Activated CD8-positive, alpha-beta memory T cell treated with anti-CD3 and anti-CD28 coated beads, Interleukin-2, amount 50 U/mL, for 24 hours (primary cell): Measurements from ENCODE around the gene MAGI3.
"Not testable (repeated sequence)": the region's sequence is repeated elsewhere in the genome, so short reads cannot be mapped to it uniquely, and the experiment has no call there.

Experiments
- DNase-seq: peaks from one replicate; pipeline ENCODE4 v3.0.0-alpha.2; 2020; ENCODE audit errors: extremely low read depth

Gene MAGI3

DNA sequence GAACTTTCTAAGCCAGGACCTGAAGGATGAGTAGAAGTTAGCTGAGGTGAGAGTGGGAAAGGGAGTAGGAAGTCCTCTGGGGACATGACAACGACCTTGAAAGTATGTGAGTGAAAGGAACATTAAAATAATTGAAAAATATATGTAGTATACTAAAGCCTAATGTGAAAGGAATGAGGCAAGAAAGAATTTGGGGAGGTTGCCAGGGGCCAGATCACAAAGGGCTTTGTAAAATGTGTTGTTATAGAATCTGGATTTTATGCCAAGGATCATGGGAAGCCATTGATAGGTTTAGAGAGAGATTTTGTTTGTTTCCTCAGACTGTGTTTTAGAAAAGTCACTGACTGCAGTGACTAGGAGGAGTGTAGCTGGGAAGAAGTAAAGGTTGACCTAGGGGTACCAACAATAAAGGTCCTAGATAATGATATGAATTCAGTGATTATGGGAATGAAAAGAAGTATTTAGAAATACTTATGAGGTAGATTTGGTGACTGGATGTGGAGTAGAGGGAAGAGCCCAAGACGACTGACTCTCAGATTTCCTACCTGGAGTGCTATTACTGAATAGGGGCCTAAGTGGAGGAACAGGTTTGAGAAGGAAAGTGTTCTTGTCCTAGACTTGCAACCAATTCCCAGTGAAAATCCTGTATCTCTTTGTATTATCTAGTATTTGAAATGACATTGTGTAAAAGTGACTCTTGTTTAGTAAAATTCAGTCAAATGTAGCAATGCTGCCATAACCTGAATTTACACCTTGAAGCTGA is 189.1 kb downstream of the MAGI3 start:
- no peak for DNase-seq

DNA sequence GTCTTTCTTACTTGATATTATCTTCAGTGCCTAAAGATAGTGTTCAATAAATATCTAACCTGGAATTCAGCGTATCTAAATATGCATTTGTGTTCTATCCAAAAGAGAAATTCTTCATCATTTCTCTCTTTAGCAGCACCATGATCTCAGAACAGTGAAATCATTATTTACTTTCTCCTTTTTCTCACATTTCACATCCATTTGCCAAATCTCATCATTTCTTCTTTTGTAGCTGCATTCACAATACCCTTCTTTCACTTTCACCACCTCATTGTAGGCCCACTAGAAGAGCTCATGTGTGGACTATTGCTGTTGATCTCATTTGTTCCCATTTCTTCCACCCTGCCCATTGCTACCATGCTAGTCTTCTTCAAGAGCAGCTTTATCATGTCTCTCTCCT is 191.0 kb downstream of the MAGI3 start:
- no peak for DNase-seq

DNA sequence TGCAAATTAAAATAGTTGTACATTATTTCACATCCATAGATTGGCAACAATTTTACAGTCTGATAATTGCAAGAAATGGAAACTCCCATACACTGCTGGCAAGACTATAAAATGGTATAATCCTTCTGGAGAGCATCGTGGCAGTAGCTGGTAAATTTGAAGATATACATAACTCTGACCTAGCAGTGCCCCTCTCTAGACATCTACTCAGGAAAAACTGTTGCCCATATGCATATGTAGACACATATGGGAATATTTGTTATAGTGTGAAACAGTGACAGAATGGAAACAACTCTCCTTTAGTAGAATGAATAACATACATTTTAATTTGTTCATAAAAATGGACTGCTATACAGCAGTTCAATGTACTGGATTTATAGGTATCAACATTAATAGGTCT is 191.8 kb downstream of the MAGI3 start:
- DNase-seq, result no peak

DNA sequence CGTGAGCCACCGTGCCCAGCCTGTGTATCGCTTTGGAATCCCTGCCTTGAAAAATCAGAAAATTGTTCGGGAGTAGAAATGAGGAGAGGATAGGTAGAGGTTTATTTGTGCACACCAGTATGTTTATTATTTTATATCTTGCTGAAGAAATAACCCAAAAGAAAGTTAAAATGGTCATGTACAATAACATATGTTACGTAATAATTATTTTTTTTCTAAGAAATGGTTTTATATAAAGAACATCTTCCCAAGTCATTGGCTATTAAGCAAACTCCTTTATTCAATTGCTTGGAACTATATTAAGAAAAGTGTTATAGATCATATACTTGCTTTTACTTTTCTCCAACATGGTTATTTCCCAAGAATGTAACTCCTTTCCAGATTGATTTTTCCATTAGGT is 197.2 kb downstream of the MAGI3 start:
- DNase-seq, result no peak

DNA sequence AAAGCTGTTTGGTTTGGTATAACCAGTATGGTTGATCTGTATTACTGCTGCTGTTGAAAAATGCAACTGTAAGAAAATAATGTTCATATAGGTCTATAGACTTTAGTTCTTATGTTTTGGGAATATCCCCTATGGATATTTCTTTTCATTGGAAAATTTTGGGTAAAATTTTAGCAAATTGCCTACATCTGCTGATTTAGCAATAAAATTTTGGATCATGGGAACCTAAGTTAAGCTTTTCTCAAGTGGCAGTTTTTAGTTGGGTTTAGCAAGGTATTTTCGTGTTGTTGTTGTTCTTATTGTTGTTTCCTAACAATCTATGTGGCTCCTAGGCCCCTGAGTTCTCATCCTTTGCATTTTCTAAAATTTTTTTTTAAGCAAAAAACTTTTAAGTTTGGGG is 201.9 kb downstream of the MAGI3 start:
- no peak for DNase-seq

DNA sequence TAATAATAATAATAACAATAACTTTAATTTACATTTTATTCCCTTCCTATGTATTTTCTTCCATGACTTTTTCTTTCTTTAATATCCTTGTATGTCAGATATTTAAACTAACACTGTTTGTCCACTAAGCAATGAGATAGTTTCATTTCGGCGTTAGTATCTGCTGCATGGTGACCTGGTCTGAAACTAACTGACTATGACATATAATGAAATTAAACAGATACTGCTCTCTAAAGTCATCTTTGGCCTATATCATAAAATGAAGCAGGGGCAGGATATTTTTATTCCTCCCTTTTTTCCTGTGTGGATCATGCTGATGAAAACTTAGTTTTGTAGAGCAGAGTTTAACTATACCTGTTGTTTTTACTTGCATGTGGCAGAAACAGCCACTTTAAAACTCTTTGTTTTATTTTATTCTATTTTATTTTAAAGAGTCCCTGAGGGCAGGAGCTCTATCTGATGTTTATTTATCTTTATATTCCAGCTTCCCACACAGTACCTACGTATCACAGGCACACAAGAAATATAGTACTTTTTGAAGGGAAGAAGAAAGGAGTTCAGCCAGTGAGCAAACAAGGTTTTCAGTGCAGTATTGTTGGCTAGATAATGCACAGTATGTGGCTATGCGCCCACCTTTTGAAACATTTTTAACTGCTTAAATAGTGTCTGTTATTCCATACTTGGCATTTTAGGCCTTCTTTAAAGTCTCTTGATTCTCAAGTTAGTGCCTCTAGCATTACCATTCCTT is 203.4 kb downstream of the MAGI3 start:
- DNase-seq, result no peak

DNA sequence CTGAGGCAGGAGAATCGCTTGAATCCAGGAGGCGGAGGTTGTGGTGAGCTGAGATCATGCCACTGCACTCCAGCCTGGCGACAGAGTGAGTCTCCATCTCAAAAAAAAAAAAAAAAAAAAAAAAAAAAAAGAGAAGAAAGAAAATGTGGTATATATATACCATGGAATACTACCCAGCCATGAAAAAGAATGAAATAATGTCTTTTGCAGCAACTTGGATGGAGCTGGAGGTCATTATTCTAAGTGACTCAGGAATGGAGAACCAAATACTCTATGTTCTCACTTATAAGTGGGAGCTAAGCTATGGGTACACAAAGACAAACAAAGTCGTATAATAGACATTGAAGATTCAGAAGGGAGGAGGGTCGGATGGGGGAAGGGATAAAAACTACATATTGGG is 214.2 kb downstream of the MAGI3 start:
- DNase-seq, result not testable (repeated sequence)

DNA sequence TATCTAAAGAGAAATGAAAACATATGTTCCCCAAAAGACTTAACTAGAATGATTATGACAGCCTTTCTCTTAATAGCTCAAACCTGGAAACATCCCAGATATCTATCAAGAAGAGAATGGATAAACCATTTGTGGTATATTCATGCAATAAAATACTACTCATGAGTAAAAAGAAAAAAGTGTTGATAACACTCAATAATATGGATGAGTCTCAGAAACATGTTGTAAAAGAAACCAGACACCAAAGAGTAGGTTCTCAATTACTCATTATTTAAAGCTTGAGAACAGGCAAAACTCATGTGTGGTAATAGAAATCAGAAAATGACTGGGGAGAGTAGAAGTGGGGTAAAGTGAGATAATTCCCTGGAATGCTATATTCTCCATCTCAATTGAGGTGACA is 214.8 kb downstream of the MAGI3 start:
- DNase-seq, result no peak

DNA sequence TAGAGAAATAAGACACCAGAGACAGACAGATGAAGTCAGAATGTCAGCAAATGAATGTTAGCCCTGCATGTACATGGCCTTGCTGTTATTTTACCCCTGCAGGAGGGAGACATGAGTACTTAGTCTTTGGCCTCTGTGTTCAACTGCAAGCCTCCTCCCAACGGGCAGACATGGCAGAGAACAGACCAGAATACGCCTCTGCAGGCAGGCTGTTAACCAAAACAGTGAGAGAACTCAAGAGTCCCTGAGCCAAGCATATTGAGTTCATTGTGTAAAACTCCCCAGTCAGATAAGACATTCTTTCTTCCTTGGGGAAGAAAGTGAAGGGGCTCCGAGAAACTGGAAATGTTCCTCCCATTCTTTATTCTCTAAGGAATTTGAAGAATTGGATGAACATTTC is 218.1 kb downstream of the MAGI3 start:
- DNase-seq, result no peak

DNA sequence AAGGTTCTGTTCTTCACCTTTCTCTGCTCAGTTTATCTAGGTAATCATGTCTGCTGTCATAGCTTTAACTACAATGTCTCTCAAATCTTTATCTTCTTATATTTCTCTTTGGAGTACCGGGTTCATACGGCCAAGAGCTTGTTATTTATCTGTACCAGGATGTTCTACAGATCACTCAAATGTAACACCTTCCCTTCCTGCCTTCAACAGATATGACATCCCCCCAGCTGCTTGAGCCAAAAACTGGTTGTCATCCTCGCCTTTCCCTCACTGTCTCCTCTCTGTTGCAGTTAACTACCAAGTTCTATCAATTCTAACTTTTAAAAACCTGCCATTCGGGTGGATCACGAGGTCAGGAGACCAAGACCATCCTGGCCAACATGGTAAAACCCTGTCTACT is 220.1 kb downstream of the MAGI3 start:
- DNase-seq, result no peak

DNA sequence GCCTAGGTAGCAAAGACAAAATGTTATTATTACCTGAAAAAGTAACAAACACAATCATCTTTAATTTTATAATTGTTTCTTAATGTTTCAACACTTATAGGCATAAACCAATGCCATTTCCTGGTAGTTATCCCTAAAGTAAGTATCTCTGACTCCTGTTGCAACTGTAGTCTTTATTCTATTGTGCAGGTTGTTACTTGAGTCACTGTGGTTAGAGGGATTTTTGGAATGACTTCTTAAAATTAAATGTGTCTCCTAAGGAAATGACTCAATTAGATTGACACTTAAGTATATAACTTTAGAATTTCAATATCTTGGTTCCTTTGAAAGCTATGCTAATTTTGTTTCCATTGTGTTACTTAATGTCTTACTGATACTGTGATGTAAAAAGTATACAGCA is 225.1 kb downstream of the MAGI3 start:
- DNase-seq, result no peak

DNA sequence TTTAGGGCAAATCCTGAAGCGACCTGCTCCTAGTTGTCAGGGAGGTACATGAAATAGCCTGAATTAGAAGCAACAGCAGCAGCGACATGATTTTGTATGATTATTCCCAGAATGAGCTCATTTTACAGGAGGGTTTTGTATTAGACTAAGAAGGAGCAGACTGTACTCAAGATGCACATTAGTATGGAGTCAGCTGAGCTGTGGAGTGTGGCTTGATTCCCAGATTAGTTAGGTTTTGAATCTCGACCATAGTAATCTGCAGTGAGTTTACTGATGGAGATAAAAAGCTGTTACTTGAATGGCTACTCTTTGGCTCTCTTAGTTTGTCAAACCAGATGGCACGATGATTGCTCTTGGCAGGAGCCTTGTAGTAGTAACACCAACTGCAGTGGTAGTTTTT is 225.8 kb downstream of the MAGI3 start:
- no peak for DNase-seq

DNA sequence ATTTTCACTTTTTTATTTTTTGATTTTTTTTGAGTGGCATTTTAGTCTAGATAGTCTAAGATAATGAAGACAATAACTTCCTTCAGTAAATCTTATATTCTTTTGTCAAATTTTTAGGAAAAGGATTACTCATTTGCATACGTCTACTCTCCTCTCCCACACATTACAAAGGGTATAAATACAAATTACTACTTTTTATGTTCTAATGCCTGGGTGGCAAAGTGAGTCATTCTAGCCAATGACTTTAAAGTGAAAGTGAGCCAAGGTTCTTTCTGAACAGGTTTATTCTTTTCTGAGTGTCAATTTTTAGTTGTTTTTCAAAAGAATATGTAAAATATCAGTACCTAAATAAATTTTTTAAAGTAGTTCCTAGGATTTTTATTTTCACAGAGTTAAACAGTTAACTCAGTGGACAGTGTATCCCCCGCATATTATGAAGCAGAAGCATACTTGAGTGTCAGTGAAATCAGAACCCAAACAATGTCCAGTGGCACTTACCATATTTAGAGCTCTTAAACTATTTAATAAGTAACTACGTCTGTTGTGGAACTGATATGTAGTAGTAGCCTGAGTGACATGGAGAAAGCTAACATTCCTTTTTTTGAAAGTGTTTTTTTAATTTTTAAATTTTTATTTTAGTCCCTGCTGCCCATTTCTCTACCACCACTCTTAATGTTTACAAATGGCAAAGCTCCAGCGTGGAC is 227.3 kb downstream of the MAGI3 start:
- no peak for DNase-seq

DNA sequence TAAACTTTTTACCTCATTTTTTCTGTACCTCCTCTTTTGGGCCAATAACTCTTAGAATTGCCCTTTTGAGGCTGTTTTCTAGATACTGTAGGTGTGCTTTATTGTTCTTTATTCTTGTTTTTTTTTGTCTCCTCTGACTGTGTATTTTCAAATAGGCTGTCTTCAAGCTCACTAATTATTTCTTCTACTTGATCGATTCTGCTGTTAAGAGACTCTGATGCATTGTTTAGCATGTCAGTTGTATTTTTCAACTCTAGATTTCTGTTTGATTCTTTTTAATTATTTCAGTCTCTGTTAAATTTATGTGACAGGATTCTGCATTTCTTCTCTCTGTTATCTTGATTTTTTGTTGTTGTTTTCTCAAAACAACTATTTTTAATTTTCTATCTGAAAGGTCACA is 238.7 kb downstream of the MAGI3 start:
- no peak for DNase-seq

DNA sequence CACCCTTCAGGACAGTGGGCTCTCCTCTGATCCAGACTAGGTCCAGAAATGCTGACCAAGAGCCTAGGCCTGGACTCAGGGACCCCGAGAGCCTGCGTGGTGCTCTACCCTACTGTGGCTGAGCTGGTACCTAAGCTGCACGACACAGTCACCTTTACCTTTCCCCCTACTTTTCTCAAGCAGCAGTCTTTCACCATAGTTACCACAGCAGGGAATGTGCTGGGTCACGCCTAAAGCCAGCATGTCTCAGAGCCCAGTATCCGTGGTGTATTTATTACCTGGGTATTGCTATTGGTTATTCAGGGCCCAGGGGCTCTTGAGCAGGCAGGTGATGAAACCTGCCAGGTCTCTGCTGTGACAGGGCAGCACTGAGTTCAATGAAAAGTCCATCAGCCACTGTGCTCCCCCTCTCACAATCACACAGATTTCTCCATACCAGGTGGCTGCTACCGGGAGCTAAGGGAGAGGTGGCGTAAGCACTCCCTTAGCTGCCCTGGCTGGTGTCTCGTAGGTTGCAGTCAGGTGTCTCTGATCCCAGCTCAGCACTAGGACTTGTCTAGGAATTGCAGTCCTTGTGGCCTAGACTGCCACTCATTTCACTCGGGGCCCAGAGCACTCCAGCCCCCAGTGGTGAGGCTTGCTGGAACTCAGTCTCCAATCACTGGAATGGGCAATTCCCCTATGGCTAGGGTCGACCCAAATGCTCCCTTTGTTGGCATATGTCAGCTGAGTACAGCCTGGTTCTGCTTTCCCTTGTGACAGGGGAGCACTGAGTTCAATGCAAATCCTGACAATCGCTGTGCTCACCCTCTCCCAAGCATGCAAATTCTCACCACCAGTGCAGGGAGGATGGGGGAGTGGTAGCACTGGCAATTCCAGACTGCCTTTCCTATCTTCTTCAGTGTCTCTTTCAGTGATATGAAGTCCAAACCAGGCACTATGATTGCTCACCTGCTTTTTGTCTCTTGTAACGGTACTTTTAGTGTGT is 240.3 kb downstream of the MAGI3 start:
- DNase-seq, result no peak

DNA sequence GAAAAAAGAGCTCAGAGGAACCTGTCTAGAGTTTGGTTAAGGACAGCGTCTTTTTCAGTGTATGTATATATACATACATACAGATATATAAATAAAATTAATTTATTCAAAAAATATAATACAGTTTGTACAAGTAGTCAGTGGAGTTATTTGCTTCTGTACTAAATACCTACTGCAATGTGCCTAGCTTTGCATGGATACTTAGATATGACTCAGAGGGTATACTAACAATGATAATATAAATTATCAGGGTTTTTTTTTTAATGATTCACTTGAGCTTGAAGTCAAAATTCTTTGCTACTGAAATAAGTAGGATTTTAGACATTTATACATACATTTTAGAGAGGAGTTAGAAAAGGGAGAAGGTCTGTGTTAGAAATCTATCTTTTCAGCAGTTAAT is 251.1 kb downstream of the MAGI3 start:
- no peak for DNase-seq

DNA sequence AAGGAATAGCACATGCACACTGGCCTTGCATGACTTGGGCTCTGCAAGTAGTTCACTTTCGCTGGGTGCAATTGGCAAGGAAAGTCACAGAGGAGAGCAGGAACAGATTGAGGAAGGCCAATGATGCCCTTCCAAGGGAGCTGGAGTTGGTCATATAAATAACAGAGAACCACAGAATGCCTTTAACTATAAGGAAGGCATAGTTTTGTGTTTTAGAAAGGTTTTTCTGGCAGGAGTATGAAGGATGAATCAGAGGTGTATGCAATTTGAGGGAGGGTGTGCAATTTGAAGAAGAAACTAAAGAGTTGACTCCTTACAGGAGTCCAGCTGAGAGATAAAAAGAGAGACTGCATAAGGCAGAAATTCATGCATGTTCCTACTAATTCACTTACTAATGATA is 256.8 kb downstream of the MAGI3 start:
- no peak for DNase-seq

DNA sequence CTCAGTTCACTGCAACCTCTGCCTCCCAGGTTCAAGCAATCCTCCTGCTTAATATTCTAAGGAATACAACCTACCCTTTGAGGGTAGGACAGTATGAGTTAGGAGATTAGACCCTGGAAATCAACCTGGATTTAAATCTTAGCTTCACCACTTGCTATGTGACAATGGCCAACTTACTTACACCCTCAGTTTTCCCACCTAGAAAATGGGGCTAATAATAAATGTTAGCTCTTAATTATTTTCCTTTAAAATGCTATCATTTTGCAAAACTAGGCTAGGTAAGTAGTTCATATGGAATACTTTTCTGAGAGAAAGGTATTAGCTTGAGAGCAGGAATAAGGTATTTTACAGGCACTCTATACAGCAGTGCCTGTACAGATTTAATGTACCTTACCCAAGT is 258.2 kb downstream of the MAGI3 start:
- no peak for DNase-seq

DNA sequence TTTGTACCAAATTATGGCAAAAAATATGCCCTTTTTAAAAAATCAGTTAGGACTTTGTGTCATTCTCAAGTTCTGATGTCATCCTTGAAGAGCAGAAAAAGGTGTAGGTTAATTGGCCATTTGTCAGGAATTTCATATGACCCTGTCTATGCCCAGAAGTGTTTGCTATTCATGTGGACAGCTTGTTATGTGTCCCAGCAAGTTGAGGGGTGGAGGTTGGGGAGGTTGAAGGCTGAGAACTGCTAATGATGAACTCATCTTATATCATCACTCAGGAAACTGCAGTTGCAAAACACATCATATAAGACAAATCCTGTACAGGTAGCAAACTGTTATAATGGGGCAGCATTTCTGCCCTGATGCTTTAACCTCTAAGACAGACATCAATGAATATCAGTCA is 262.5 kb downstream of the MAGI3 start:
- no peak for DNase-seq

DNA sequence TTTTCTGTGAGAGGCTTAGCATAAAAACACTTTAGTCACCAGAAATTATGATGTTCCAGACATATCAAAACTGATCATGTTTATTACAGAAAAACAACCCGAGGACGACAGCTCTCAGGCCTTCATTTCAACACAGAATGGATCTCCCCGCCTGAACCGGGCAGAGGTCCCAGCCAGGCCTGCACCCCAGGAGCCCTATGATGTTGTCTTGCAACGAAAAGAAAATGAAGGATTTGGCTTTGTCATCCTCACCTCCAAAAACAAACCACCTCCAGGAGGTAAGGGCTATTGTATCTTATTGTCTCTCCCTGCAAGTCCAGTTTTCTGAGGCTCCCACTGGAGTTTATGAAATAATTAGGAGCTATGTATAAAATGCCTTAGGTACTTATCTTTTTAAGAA is 263.4 kb downstream of the MAGI3 start:
- no peak for DNase-seq

DNA sequence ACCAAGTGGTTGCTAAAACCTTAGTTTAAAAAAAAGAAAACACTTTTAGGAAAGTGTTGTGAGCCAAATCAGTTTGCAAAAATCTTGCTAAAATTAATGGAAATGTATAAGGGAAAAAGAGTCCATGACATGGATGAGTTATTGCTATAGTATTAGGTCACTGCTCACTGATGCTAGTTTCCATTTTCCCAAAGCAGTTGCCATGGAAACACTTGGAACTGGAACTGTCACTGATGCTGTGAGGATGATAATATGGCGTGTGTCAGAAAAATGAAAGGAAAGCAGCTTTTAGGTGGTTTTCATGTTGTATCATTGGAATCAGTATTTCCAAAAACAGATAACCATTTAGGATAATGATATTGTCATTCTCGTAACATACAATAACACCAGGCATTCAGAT is 264.6 kb downstream of the MAGI3 start:
- no peak for DNase-seq

DNA sequence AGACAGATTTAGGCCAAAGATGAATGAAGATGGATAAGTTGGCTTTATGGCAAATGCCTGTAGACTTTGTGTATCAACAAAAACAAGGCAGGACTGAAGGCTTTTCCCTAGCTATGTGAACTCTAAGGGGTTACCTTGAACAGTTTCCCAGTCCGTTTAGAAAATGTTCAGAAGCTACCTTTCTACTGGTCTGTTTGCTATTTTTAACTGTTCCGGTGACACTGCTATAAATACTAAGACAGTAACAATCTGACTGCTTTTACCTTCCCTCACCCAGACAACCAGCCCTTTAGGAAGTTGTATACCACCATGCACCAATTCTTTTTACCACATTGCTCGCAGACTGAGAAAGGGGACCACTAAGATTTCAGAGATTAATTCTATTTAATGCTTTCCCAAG is 266.8 kb downstream of the MAGI3 start:
- DNase-seq, result no peak
